Measurements from ENCODE around the gene TBCEL. TPM values are rescaled to one million over a fixed set of nuclear protein-coding genes. Genes with fewer than 3 reads are reported as not detected.

The TBCEL gene
- total and polyA plus RNA-seq, 2 donors (not counting 3 experiments of a cell fraction or from before 2014, with no cell fraction given): 5.6 to 19.5 TPM

GRCh38 chr11:121081321-121081720 lies 57.4 kb downstream of the TBCEL start:
- Histone ChIP-seq H3K9ac (replicated peaks; ENCODE audit: extremely low read depth, insufficient read depth, low read length) (no peak overlapping the region), H3K4me2 (ENCODE audit: insufficient read depth, low read length) (no peak overlapping the region), H3K36me3 (ENCODE audit: control insufficient read depth in 2 of 2, extremely low read depth in 1 of 2, insufficient read depth in 2 of 2, low read length in 2 of 2) (peaks cover 0 to 2% of the 10 kb centered on the region in 2 experiments), H4K20me1 (replicated peaks; ENCODE audit: control insufficient read depth, extremely low read depth, insufficient read depth, low read length) (no peaks in the 10 kb centered on the region), H3K79me2 (ENCODE audit: control insufficient read depth, insufficient read depth, low read length) (no peaks in the 10 kb centered on the region), H3K4me1 (ENCODE audit: control insufficient read depth, extremely low read depth, insufficient read depth, low read length) (no peaks in the 10 kb centered on the region), H3K4me3 (replicated peaks in 1 of 3; ENCODE audit: insufficient read depth in 1 of 3, low read depth in 1 of 3, low read length in 3 of 3) (no peak overlapping the region), H2AFZ (ENCODE audit: low read depth, low read length) (no peak overlapping the region), H3K27ac (ENCODE audit: insufficient read depth, low read depth, low read length) (no peak overlapping the region), H3K9me1 (replicated peaks; ENCODE audit: control insufficient read depth, extremely low read depth, insufficient read depth, low read length) (no peaks in the 10 kb centered on the region), H3K9me3 (replicated peaks; ENCODE audit: control insufficient read depth, insufficient read depth, low read length) (no peaks in the 10 kb centered on the region), H3K27me3 (ENCODE audit: control insufficient read depth in 2 of 2, insufficient read depth in 2 of 2, low read length in 2 of 2) (no peaks in the 10 kb centered on the region)
- intact Hi-C loops (cut with micrococcal nuclease) (no loop called here), dilution Hi-C loops (cut with MboI; ENCODE audit: extremely low pct_ligation_motif_present, low sequenced_read_pairs) (no loop called here)
- no peak for TF ChIP-seq CTCF (IDR thresholded peaks at IDR 0.05; ENCODE audit: extremely low read depth in 1 of 2, insufficient read depth in 1 of 2, low read depth in 1 of 2, low read length in 2 of 2)
- no peak for TF ChIP-seq FOS (IDR thresholded peaks at IDR 0.05; ENCODE audit: borderline replicate concordance, insufficient read depth, low read length)
- TF ChIP-seq MYC (IDR thresholded peaks at IDR 0.05; ENCODE audit: low read depth, low read length): no peak
- TF ChIP-seq POLR2AphosphoS5 (IDR thresholded peaks at IDR 0.05; ENCODE audit: insufficient read depth, low read depth, low read length): no peak
- no peak for TF ChIP-seq EZH2 (IDR thresholded peaks at IDR 0.05; ENCODE audit: borderline replicate concordance, low read depth, low read length, severe bottlenecking)
- TF ChIP-seq JUN (IDR thresholded peaks at IDR 0.05; ENCODE audit: borderline replicate concordance, insufficient read depth, insufficient read length, low read depth): no peak
- no peak for TF ChIP-seq POLR2A (IDR thresholded peaks at IDR 0.05; ENCODE audit: low read depth, low read length)
- TF ChIP-seq MAX (IDR thresholded peaks at IDR 0.05; ENCODE audit: insufficient read depth, insufficient read length): no peak
- no peak for TF ChIP-seq GATA2 (IDR thresholded peaks at IDR 0.05; ENCODE audit: insufficient read depth, insufficient read length, low read depth, low read length)
- ChIA-PET CTCF (no interaction called here), POLR2A (no interaction called here)
- FAIRE-seq (no peak), DNase-seq (ENCODE audit: low read depth, low spot score) (no peak)
- no TSS peak for BruUV-seq (replicated peaks)

Data from endothelial cell of umbilical vein (primary cell).